ENCODE results near the gene TP53I13.

GRCh38 chr17:29615048-29615385, 46.5 kb downstream of the TP53I13 start:
- no peak for TF ChIP-seq POLR2A (IDR thresholded peaks at IDR 0.05; ENCODE audit: low read depth, low read length)
- TF ChIP-seq POLR2AphosphoS5 (IDR thresholded peaks at IDR 0.05; ENCODE audit: low read depth, low read length) = no peak
- no peak for TF ChIP-seq TAF1 (IDR thresholded peaks at IDR 0.05; ENCODE audit: borderline replicate concordance, low read depth, low read length)
